ENCODE measurements around the gene NEDD4L.
"Not testable (repeated sequence)": the region's sequence is repeated elsewhere in the genome, so short reads cannot be mapped to it uniquely, and the experiment has no call there.

- not testable (repeated sequence) for TF ChIP-seq POLR2A, CTCF, EP300, POLR2AphosphoS5 (IDR thresholded peaks at IDR 0.05)
Observed at GRCh38 chr18:58050963-58051362, 6.9 kb downstream of the NEDD4L start.
